OCI-LY1 (cell line): ENCODE data around the gene CTNNA1.

ENCODE experiments used
- H2AFZ ChIP-seq: fragments of 200-600 bp; sonication (generic), shearing (Covaris generic); 2 replicates; pipeline ENCODE4 v1.6.0; 2014; ENCODE audit warnings: antibody characterized with exemption, mild to moderate bottlenecking, low read length
- H3F3A ChIP-seq: fragments of 200-600 bp; sonication (generic), shearing (Covaris generic); 2 replicates; pipeline ENCODE4 v1.6.0; 2014; ENCODE audit warnings: mild to moderate bottlenecking, antibody characterized with exemption, low read length, moderate library complexity; ENCODE audit not compliant: insufficient read depth
- H3K27ac ChIP-seq: fragments of 200-600 bp; sonication (generic); 2 replicates; pipeline ENCODE4 v1.5.1; 2014; ENCODE audit warnings: low read length, mixed run types, mild to moderate bottlenecking, low read depth; ENCODE audit not compliant: poor library complexity, severe bottlenecking
- H3K27me3 ChIP-seq: fragments of 200-600 bp; sonication (generic); 2 replicates; pipeline ENCODE4 v1.6.0; 2014; ENCODE audit warnings: antibody characterized with exemption, mild to moderate bottlenecking, low read length, moderate library complexity; ENCODE audit not compliant: insufficient read depth
- H3K36me3 ChIP-seq: fragments of 200-600 bp; sonication (generic); 2 replicates; pipeline ENCODE4 v1.6.1; 2014; ENCODE audit warnings: mild to moderate bottlenecking, antibody characterized with exemption, low read length, moderate library complexity, mixed read lengths; ENCODE audit not compliant: insufficient read depth
- H3K4me1 ChIP-seq: fragments of 200-600 bp; sonication (generic); 2 replicates; pipeline ENCODE4 v1.5.1; 2014; ENCODE audit warnings: mild to moderate bottlenecking, low read length, moderate library complexity; ENCODE audit not compliant: insufficient read depth, severe bottlenecking
- H3K4me2 ChIP-seq: fragments of 200-600 bp; sonication (generic), shearing (Covaris generic); 2 replicates; pipeline ENCODE4 v1.6.1; 2014; ENCODE audit warnings: low read length
- H3K4me3 ChIP-seq: fragments of 200-600 bp; sonication (generic); 2 replicates; pipeline ENCODE4 v1.5.1; 2014; ENCODE audit warnings: low read length, low read depth, mild to moderate bottlenecking, mixed read lengths; ENCODE audit not compliant: poor library complexity, severe bottlenecking
- H3K79me2 ChIP-seq: fragments of 200-600 bp; shearing (Covaris generic); 2 replicates; pipeline ENCODE4 v1.6.1; 2016; ENCODE audit warnings: mixed run types, low read length, mixed read lengths; ENCODE audit not compliant: insufficient read depth
- H3K9ac ChIP-seq: fragments of 200-600 bp; sonication (generic), shearing (Covaris generic); 2 replicates; pipeline ENCODE4 v1.6.1; 2014; ENCODE audit warnings: mild to moderate bottlenecking, low read length, mixed read lengths
- H3K9me2 ChIP-seq: fragments of 200-600 bp; sonication (generic), shearing (Covaris generic); 2 replicates; pipeline ENCODE4 v1.6.1; 2014; ENCODE audit warnings: low read depth, mild to moderate bottlenecking, low read length, mixed read lengths
- H3K9me3 ChIP-seq: fragments of 200-600 bp; shearing (Covaris generic); 2 replicates; pipeline ENCODE4 v1.6.1; 2014; ENCODE audit warnings: low read length, mixed read lengths
- H4K20me1 ChIP-seq: fragments of 200-600 bp; sonication (generic), shearing (Covaris generic); 2 replicates; pipeline ENCODE4 v1.6.0; 2016; ENCODE audit warnings: mild to moderate bottlenecking, low read length; ENCODE audit not compliant: insufficient read depth
- CTCF ChIP-seq: fragments of 200-600 bp; sonication (generic), shearing (Covaris generic); IDR thresholded peaks from 2 replicates; pipeline ENCODE4 v1.5.1; 2017; ENCODE audit warnings: mild to moderate bottlenecking, antibody characterized with exemption, low read length, moderate library complexity, mixed read lengths
- EZH2 ChIP-seq: fragments of 200-600 bp; sonication (generic), shearing (Covaris generic); IDR thresholded peaks from 2 replicates; pipeline ENCODE4 v1.8.0; 2017; ENCODE audit warnings: borderline replicate concordance, mixed run types, mild to moderate bottlenecking, antibody characterized with exemption, low read length, moderate library complexity, mixed read lengths

The CTNNA1 gene

GRCh38 chr5:138709202-138709601 lies 44.0 kb upstream of the CTNNA1 start:
- H2AFZ ChIP-seq: no peak overlapping the region
- H3K4me2 ChIP-seq: no peak overlapping the region
- H3K9ac ChIP-seq: no peak overlapping the region
- no peak overlapping the region for H3K27ac ChIP-seq
- H3K36me3 ChIP-seq: no peaks in the 10 kb centered on the region
- H3F3A ChIP-seq: no peaks in the 10 kb centered on the region
- no peak for TF ChIP-seq EZH2
- TF ChIP-seq CTCF: no peak
- no peak overlapping the region for H3K4me3 ChIP-seq
- H3K9me3 ChIP-seq: no peaks in the 10 kb centered on the region
- 0 out of 2 replicates have a peak, but pooled peaks cover under 1% of the 10 kb centered on the region for H3K27me3 ChIP-seq
- H3K79me2 ChIP-seq: no peaks in the 10 kb centered on the region
- no peaks in the 10 kb centered on the region for H3K4me1 ChIP-seq
- H4K20me1 ChIP-seq: no peaks in the 10 kb centered on the region
- no peaks in the 10 kb centered on the region for H3K9me2 ChIP-seq

DNA sequence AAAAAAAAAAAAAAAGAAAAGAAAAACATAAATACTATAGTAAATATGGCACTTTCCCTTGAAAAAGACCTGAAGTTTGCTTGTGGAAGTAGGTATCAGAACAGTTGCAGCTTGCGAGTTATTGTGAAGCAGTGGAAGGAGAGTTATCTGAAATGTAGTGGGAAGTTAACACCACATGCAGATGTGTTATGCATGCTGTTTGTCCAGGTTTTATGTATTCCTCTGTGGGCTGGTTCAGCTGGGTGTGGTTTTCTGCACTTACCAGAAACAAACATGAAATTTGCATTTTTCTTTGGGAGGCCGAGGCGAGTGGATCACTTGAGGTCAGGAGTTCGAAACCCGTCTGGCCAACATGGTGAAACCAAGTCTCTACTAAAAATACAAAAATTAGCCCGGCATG lies 42.1 kb upstream of the CTNNA1 start:
- Histone ChIP-seq H3K27ac (no peak overlapping the region), H3K36me3 (no peaks in the 10 kb centered on the region), H3K9ac (no peak overlapping the region), H2AFZ (no peak overlapping the region), H3K4me1 (no peaks in the 10 kb centered on the region), H3K27me3 (no peaks in the 10 kb centered on the region), H3K9me3 (no peaks in the 10 kb centered on the region), H3K4me2 (no peak overlapping the region), H3K9me2 (no peaks in the 10 kb centered on the region), H4K20me1 (no peaks in the 10 kb centered on the region), H3K4me3 (no peak overlapping the region), H3K79me2 (no peaks in the 10 kb centered on the region), H3F3A (no peaks in the 10 kb centered on the region)
- TF ChIP-seq EZH2 (no peak), CTCF (no peak)

DNA sequence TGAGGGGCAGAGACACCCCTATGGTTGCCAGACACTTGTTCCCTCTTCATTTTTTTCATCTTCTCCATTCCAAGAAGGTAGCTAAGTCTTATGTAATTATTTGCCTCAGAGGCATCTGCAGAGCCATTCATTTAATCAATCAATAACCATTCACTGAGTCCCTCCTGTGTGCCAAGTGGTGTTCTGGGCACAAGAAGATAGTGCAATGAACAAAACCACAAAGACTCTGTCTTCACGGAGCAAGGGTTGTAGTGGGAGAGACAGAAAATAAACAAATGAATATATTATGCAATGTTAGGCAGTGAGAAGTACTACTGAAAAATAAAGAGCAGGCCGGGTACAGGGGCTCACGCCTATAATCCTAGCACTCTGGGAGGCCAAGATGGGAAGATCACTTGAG lies 41.4 kb upstream of the CTNNA1 start:
- H2AFZ ChIP-seq: no peak overlapping the region
- H3K9me2 ChIP-seq: no peaks in the 10 kb centered on the region
- H3K4me3 ChIP-seq: no peak overlapping the region
- no peaks in the 10 kb centered on the region for H3K4me1 ChIP-seq
- H3F3A ChIP-seq: no peaks in the 10 kb centered on the region
- no peak overlapping the region for H3K4me2 ChIP-seq
- no peak overlapping the region for H3K27ac ChIP-seq
- H3K79me2 ChIP-seq: no peaks in the 10 kb centered on the region
- no peak overlapping the region for H3K9ac ChIP-seq
- H4K20me1 ChIP-seq: no peaks in the 10 kb centered on the region
- no peak for TF ChIP-seq EZH2
- no peak for TF ChIP-seq CTCF
- H3K9me3 ChIP-seq: no peaks in the 10 kb centered on the region
- no peaks in the 10 kb centered on the region for H3K27me3 ChIP-seq
- H3K36me3 ChIP-seq: no peaks in the 10 kb centered on the region
